ENCODE measurements around the gene RBFOX2.

GRCh38 chr22:35819421-35819820 is 209.2 kb downstream of the RBFOX2 start:
- no peak for TF ChIP-seq CTCF (IDR thresholded peaks at IDR 0.05)
- TF ChIP-seq POLR2A (IDR thresholded peaks at IDR 0.05): no peak

All from Peyer's patch (tissue), 4 donors.